ENCODE data around the gene FAM43A.

Gene FAM43A

GRCh38 chr3:194685718-194686413 lies at the start of gene FAM43A:
TSS of gene FAM43A (plus strand) at chr3:194685883. CDS start at chr3:194686827, 944 bp downstream.
- DNase-seq (ENCODE audit: low spot score), result peak; percentile 86

- DNase-seq (ENCODE audit: low spot score), result no peak
Measured at GRCh38 chr3:194637066-194637465, 48.6 kb upstream of the FAM43A start.

DNA sequence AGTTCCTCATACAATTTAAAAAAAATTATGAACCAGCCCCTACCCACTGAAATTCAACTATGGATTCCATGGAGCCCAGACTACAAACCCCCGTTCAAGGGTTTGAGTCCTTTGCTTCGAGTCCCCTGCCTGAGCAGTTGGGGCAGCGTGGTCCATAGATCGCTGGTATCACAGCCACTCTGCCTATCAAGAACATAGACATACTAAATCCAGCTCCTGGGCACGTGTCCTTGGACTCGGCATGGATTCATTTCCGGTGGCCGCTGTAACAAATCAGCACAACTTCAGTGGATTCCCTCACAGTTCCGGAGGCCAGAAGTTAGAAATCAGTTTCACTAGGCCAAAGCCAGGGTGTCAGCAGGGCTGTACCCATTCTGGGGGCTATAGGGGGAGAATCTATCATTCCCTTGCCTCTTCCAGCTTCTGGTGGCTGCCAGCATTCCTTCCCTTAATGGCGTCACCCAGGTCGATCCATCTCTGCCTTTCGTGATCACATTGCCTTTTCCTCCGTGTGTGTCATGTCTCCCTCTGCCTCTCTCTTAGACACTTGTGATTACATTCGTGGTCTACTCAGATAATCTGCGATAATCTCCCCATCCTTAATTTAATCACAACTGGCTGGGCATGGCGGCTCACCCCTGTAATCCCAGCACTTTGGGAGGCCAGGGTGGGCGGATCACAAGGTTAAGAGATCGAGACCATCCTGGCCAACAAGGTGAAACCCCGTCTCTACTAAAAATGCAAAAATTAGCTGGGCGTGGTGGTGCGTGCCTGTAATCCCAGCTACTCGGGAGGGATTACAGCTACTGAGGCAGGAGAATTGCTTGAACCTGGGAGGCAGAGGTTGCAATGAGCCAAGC lies 47.9 kb upstream of the FAM43A start:
- no peak for DNase-seq (ENCODE audit: low spot score)

DNA sequence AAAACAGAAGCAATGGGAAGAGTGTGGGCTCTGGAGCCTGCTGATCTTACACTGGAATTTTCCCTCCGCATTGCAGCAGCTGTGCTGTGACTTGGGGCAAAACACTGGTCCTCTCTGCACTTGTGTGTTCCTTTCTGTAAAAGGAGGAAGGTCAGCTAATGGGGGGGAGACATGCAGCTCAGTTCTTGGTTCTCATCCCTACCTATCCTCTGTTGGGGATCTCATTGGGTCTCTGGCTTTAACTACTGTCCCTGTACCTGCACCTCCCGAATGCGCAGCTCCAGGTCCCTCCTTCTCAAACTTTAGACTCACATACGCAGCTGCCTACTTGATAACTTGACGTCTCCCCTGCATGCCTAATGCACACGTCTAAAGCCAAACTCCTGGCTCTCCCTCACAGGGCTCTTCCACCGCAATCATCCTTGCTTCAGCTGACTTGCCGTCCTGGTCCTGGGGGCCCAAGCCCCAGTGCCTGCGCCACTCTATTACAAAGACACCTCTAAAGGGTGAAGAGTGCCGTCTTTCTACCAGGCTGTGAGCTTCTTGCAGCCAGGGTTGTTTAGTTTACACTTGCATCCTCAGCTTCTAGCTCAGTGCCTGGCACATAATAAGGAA lies 46.6 kb upstream of the FAM43A start:
- no peak for DNase-seq (ENCODE audit: low spot score)

- DNase-seq (ENCODE audit: low spot score), result peak; percentile 72
Measured at GRCh38 chr3:194640829-194641228, 44.9 kb upstream of the FAM43A start.

DNA sequence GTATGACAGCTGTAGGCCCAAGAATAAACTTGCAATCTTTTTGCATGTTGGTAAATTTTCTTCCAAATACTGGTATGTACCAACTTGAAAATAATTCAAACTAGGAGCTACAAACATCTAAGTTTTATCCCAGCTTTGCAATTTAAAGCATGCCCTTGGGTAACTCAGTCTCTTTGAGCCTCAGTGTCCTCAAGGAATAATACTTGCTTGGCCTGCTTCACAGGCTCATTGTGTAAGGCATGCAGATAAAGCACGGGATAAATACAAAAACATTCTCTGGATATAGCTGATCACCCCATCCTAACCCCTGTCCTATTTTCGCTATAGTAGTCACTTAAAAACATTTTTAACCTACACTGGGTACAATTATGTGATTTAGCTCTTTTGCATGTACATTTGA lies 42.9 kb upstream of the FAM43A start:
- DNase-seq (ENCODE audit: low spot score), result no peak

- DNase-seq (ENCODE audit: low spot score), result no peak
Measured at GRCh38 chr3:194647747-194648146, 37.9 kb upstream of the FAM43A start.

GRCh38 chr3:194654443-194654842 lies 31.2 kb upstream of the FAM43A start:
- DNase-seq (ENCODE audit: low spot score), result no peak

DNA sequence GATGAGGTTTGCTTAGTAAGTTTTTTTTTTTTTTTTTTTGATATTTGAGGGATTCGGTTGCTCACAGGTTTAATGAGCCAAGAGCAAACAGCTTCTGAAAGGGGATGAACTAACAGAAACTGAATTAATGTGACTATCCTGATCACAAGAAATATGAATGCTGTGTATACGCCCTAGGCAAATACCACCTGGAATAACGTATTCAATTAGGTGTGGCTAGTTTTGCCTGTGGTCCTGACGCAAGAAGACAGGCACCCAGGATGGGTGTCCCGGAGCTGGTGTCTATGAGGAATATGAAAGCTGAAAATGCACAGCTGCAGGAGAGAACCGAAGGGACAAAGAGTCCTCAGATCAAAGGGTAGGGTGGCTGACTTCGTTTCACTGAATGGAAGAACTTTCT lies 28.2 kb upstream of the FAM43A start:
- no peak for DNase-seq (ENCODE audit: low spot score)

GRCh38 chr3:194658477-194659242 lies 27.0 kb upstream of the FAM43A start:
- DNase-seq (ENCODE audit: low spot score), result no peak

GRCh38 chr3:194659778-194660177 lies 25.9 kb upstream of the FAM43A start:
- no peak for DNase-seq (ENCODE audit: low spot score)

GRCh38 chr3:194661374-194661773 lies 24.3 kb upstream of the FAM43A start:
- no peak for DNase-seq (ENCODE audit: low spot score)

DNA sequence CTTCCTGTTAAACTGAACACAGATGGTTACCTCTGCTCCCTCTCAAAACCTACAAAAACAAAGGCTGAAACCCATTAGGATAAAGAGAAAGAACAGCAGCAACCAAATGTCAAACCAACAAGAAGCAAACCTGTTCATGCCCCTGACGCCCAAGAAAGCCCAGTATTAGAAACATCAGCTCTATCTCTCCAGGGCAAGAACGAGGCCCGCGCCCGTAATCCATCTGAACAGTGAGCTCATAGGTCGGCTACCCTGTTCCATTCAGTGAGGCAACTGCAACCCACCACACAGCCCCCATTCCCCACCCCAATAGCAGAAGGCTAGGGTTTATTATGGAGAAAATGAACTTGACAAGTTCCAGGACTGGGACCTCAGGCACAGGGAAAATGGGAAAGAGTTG lies 23.7 kb upstream of the FAM43A start:
- no peak for DNase-seq (ENCODE audit: low spot score)

GRCh38 chr3:194664857-194665256 lies 20.8 kb upstream of the FAM43A start:
- DNase-seq (ENCODE audit: low spot score), result no peak

- DNase-seq (ENCODE audit: low spot score), result no peak
Measured at GRCh38 chr3:194667363-194667762, 18.3 kb upstream of the FAM43A start.

DNA sequence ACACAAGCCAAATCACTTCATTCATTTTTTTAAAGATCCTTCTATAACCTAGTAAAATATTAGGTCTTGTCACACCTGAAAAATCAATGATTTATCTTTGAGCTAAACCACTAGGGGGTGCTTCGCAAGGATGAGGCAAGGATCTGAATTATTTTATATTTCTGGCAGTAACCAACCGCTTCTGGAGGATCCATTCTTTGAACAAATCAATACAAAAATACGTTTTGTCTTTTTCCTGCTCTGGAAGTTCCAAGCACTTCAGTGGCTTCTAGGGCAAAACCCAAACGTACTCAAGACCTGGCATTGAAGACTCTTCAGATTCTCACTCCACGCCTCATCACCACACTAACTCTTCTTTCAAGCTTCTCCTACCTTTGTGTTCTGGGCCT lies 14.2 kb upstream of the FAM43A start:
- peak; percentile 78 for DNase-seq (ENCODE audit: low spot score)

- peak; percentile 96 for DNase-seq (ENCODE audit: low spot score)
Measured at GRCh38 chr3:194671900-194672808, 13.5 kb upstream of the FAM43A start, which contains the start of gene LSG1. TSS of gene LSG1 (minus strand) at chr3:194672191. CDS start at chr3:194672162, 29 bp downstream.

DNA sequence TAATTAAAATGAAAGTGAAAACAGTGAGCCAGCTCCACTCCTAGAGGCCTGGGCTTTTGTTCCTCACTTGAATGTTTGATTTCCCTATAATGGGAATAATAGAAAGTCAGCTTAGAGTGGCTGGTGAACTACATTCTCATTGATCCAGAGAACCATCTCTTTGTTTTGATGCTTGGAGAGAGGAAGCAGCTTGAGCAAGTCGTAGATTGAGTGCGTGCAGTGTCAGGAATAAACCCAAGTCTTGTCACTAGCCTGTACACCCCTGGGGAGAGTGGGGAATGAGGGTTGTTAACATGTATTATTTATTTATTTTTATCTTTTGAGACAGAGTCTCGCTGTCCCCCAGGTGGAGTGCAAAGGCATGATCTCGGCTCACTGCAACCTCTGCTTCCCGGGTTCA lies 12.8 kb upstream of the FAM43A start:
- peak; percentile 36 for DNase-seq (ENCODE audit: low spot score)

DNA sequence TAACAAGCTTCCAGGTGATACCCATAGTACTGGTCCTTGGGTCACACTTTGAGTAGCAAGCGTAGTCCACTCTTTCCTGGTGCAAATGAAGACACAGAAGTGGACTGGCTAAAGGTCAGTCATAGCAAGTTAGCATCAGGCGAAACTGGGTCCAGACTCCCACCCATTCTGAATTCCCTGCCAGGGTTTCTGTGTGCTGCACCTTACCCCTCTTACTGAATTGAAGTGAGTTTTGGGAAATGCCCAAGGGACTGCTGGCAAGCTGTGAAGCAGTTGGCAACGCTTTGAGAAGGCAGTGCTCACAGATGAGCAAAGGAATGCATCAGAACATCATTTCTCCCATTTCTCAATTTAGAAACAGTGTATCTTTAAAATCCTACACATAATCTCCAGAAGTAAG lies 11.9 kb upstream of the FAM43A start:
- no peak for DNase-seq (ENCODE audit: low spot score)

GRCh38 chr3:194675081-194675640 lies 10.5 kb upstream of the FAM43A start:
- no peak for DNase-seq (ENCODE audit: low spot score)

DNA sequence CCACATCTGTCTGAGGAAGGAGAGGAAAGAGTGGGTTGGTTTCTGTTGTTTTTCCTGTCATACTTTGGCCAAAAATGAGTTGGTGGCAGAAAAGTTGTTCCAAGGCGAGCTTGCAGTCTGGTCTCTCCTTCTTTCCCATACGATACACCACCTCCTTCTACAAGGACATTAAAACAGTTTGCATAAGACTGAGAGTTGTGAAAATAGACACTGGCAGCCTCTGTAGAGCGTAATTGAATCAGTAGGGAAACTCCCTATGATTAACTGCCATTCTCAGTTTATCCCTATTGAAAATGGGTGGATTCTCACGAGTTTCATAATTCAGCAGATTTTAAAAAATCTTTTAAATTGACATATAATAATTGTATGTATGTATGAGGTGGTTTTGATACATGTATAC lies 10.0 kb upstream of the FAM43A start:
- DNase-seq (ENCODE audit: low spot score), result no peak

Data from NAMALWA (cell line).